HEK293 (cell line): ENCODE measurements around the gene IRX1.
A peak's percentile ranks its signal among the peaks of the same experiment; 100 is the strongest.

Experiments
- EGR2 ChIP-seq: fragments of 450-650 bp; formaldehyde crosslinking; IDR thresholded peaks from 2 replicates; pipeline ENCODE4 v1.5.1; 2016; ENCODE audit warnings: low read depth, missing biosample characterization, missing genetic modification characterization
- REST ChIP-seq: fragments of 450-650 bp; formaldehyde crosslinking; IDR thresholded peaks from 2 replicates; pipeline ENCODE4 v1.5.1; 2016; ENCODE audit warnings: missing biosample characterization, missing genetic modification characterization
- YY1 ChIP-seq: fragments of 450-650 bp; formaldehyde crosslinking; IDR thresholded peaks from 2 replicates; pipeline ENCODE4 v1.5.1; 2018; ENCODE audit warnings: missing biosample characterization, missing genetic modification characterization
- ZBTB1 ChIP-seq: fragments of 450-650 bp; formaldehyde crosslinking; IDR thresholded peaks from 2 replicates; pipeline ENCODE4 v1.5.1; 2016; ENCODE audit warnings: missing biosample characterization, missing genetic modification characterization
- ZBTB21 ChIP-seq: fragments of 450-650 bp; formaldehyde crosslinking; IDR thresholded peaks from 2 replicates; pipeline ENCODE4 v1.5.1; 2017; ENCODE audit warnings: missing biosample characterization, missing genetic modification characterization
- ZFHX2 ChIP-seq: fragments of 450-650 bp; formaldehyde crosslinking; conservative IDR thresholded peaks from 2 replicates; pipeline ENCODE4 v1.5.1; 2016; ENCODE audit warnings: missing biosample characterization, missing genetic modification characterization
- ZNF175 ChIP-seq: fragments of 450-650 bp; formaldehyde crosslinking; IDR thresholded peaks from 2 replicates; pipeline ENCODE4 v1.5.1; 2016; ENCODE audit warnings: missing biosample characterization, missing genetic modification characterization
- ZNF23 ChIP-seq: fragments of 450-650 bp; formaldehyde crosslinking; IDR thresholded peaks from 2 replicates; pipeline ENCODE4 v1.5.1; 2016; ENCODE audit warnings: missing biosample characterization, missing genetic modification characterization, borderline replicate concordance
- ZNF350 ChIP-seq: fragments of 450-650 bp; formaldehyde crosslinking; IDR thresholded peaks from 2 replicates; pipeline ENCODE4 v1.5.0; 2017; ENCODE audit warnings: missing biosample characterization, mild to moderate bottlenecking, missing genetic modification characterization
- ZNF621 ChIP-seq: fragments of 450-650 bp; formaldehyde crosslinking; IDR thresholded peaks from 2 replicates; pipeline ENCODE4 v1.5.1; 2017; ENCODE audit warnings: missing biosample characterization, missing genetic modification characterization
- TF ChIP-seq, protein P1 (sequence below): fragments of 450-650 bp; formaldehyde crosslinking; IDR thresholded peaks from 2 replicates; pipeline ENCODE4 v1.5.1; 2016; ENCODE audit warnings: missing biosample characterization, missing genetic modification characterization
- TF ChIP-seq, protein P2 (sequence below): fragments of 450-650 bp; formaldehyde crosslinking; IDR thresholded peaks from 2 replicates; pipeline ENCODE4 v1.5.1; 2016; ENCODE audit warnings: missing biosample characterization, missing genetic modification characterization

DNA sequence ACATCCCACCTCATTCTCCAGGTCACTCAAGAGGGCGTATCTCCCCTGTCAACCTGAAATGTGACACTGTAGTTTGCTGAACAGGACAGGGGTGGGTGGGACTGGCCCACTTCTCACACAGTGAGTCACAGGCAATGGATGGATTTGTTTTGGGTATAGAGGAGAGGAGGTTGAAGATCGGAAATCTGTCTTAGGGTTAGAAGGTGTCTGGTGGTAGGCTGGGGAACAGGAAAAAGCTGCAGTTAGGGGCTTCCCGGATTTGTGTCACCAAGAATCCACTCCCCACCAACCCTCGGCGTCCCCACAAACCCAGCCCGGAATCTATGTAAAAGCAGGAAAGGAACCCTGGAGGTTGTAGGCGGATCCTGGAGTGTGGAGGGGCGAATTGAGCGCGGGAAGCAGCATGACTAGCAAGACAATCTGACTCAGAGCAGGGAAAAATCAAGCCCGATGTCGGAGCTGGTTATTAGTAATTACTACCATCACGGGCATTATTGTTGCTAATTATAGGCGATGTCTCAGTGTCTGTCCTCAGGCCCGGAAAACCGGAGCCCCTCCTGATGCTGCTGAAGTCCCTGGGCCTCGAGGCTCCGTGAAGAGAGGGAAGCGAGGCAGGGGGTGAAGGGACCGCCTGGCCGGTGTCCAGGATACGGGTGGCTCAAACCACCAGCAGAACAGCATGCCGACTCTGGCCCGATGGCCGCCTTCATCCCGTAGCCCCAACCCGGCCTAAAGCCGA is 1.7 kb upstream of the IRX1 start:
- TF ChIP-seq ZNF621 (tag by site-specific recombination) (no peak), YY1 (tag by site-specific recombination) (no peak), REST (no peak), ZNF175 (no peak), EGR2 (tag by site-specific recombination) (peak; percentile 45; the same call in 1 of the 2 replicates), ZBTB21 (tag by site-specific recombination) (no peak), ZFHX2 (tag by site-specific recombination) (no peak), ZBTB1 (tag by site-specific recombination) (no peak), ZNF23 (tag by site-specific recombination) (no peak), ZNF350 (tag by site-specific recombination) (no peak)
- TF ChIP-seq, protein P1, sequence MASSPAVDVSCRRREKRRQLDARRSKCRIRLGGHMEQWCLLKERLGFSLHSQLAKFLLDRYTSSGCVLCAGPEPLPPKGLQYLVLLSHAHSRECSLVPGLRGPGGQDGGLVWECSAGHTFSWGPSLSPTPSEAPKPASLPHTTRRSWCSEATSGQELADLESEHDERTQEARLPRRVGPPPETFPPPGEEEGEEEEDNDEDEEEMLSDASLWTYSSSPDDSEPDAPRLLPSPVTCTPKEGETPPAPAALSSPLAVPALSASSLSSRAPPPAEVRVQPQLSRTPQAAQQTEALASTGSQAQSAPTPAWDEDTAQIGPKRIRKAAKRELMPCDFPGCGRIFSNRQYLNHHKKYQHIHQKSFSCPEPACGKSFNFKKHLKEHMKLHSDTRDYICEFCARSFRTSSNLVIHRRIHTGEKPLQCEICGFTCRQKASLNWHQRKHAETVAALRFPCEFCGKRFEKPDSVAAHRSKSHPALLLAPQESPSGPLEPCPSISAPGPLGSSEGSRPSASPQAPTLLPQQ (tag by site-specific recombination), result no peak
- TF ChIP-seq, protein P2, sequence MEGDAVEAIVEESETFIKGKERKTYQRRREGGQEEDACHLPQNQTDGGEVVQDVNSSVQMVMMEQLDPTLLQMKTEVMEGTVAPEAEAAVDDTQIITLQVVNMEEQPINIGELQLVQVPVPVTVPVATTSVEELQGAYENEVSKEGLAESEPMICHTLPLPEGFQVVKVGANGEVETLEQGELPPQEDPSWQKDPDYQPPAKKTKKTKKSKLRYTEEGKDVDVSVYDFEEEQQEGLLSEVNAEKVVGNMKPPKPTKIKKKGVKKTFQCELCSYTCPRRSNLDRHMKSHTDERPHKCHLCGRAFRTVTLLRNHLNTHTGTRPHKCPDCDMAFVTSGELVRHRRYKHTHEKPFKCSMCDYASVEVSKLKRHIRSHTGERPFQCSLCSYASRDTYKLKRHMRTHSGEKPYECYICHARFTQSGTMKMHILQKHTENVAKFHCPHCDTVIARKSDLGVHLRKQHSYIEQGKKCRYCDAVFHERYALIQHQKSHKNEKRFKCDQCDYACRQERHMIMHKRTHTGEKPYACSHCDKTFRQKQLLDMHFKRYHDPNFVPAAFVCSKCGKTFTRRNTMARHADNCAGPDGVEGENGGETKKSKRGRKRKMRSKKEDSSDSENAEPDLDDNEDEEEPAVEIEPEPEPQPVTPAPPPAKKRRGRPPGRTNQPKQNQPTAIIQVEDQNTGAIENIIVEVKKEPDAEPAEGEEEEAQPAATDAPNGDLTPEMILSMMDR (tag by site-specific recombination), result no peak
